GM19438 (cell line): ENCODE results near the gene SCART1.
A peak's percentile ranks its signal among the peaks of the same experiment; 100 is the strongest.
"Not testable (repeated sequence)": the region's sequence is repeated elsewhere in the genome, so short reads cannot be mapped to it uniquely, and the experiment has no call there.

ENCODE experiments used
- ATAC-seq: cut with Tn5 transposase; IDR thresholded peaks from one replicate; pipeline ENCODE4 v1.9.1; 2021; ENCODE audit warnings: low read depth; ENCODE audit not compliant: unreplicated experiment

SCART1 gene

DNA sequence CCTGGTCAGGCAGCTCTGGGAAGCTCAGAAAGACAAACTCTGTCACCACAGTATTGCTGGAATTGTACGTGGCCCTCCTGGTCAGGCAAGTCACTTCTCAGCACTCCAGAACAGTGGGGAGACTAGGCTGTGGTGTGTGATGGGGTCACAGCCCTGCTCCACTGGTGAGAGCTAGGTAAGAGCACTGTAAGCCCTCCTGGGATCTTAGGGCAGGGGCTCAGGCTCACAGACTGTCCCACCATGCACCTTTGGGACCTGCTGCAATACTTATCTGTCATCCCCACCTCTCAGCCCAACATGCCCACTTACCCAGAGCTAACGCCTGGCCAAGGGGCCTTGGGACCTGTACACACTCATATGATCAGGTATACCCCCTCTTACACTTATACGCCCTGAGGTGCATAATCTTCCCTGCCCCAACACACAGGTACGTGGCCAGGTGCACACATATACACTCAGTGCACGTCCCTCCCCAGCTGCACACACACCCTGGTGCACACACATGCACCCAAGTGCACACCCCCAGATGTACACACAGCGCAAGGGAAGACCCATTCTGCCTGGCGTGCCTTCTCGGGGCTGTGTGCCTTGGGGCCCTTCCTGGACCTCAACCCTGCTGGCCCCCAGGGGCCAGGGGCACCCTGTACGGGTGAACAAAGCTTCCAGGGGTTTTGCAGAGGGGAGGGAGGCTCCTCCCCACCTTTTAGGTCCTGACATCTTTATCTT lies 21.7 kb upstream of the SCART1 start:
- ATAC-seq = not testable (repeated sequence)

DNA sequence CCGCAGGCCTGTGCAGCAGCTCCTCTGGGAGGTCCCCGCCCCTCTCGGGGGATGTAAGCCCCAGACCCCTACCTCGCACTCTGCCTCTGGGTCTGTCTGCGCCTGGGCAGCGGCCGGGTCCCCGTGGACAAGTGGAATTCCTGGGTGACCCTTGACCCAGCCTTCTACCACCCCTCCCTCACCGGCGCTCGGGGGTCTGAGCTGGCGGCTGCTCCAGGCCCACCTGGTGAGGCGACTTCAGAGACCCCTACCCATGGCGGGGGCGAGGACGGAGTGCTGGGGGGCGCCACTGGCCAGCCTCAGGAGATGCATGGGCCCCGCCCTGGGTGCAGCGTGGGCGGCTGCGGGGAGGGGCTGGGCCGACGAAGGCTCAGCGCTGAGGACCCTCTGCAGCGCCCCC lies 21.0 kb upstream of the SCART1 start:
- not testable (repeated sequence) for ATAC-seq

DNA sequence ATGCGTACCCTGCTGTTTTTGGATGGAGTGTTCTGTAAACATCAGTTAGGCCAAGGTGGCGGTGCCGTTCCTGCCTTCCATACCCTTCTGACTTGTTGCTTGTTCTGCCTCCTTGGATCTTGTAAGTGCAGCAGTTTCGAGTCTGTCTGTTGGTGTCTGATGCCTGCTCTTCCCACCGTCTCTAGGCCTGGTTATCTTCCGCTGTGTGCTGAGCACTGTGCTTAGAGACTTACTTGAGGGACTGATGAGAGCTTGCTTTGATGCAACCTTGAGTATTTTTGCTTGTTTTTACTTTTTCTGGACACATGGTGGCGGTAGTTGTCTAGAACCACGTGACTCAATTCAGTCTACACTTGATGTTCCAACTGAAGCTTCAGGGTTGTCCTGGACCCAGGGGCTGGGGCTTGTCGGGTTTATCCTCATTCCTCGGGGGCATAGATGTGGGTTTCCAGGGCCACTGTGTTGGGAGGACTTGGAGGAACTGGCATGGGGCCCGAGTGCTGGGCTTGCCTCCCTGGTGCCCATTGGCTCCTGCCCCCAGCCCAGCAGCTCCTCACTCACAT lies 15.0 kb upstream of the SCART1 start:
- peak; percentile 63 for ATAC-seq

DNA sequence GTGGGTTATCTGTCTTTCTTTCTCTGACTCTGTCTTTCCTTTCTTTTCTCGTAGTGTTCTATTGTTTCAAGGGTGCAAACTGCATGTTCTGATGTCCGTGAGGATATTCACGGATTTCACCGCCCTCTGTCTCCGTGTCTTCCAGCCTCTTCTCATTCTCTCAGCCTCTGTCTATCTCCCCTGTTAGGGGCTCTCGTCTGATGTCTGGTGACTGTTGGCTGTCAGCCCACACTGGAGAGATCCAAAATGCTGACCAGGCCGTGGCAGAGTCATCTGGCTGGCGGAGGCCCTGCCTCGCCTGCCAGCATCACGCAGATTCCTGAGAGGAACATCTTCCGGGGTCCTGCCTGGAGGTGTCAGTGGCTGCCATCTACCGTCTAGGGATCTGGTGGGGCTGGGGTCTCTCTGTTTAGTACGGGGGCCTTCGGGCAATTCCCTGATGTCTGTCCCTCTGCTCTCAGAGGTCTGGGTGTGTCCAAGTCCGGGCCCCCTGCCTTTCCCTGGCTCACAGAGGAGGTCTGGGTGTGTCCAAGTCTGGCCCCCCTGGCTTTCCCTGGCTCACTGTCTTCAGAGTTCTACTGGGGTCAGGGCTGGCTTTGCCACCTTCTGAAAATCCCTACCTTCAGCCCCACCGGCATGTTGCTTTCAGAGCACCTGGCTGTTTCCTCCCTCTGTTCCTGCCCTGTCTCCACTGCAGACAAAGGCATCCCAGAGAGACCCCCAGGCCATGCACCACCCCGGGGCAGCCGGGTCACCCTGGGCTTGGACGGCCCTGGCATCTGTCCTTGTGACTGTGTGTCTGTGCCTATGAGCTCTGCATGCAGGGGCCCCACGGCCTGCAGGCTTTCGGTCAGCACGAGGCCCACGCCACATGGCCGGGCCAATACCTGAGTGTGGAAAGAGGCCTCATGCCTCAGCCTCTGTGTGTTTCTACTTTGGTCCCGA lies 14.0 kb upstream of the SCART1 start:
- no peak for ATAC-seq

DNA sequence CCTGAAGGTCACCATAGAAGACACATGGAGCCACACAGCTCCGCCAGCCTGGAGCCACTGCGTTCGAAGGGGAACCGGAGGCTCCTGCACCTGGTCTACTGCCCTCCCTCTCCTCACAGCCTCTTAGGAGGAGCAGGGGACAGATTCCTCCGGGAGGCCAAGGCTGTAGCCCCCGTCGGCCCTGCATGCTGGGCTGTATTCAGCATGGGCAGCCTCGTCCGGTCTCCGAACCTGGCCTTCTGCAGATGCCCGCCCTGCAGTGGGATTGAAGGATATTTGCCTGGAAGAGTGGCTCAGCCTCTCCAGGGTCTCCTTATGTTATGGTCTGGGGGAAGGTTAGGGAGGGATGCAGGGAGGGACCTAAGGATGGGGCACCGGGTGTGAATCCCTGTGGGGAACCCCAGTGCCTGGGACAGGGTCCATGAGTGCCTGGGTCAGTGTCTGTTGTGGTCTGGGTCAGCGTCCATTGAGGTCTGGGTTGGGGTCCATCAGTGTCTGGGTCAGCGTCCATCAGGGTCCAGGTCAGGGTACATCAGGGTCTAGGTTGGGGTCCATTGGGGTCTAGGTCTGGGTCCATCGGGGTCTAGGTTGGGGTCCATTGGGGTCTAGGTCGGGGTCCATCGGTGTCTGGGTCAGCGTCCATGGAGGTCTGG lies 13.0 kb upstream of the SCART1 start:
- ATAC-seq = no peak

DNA sequence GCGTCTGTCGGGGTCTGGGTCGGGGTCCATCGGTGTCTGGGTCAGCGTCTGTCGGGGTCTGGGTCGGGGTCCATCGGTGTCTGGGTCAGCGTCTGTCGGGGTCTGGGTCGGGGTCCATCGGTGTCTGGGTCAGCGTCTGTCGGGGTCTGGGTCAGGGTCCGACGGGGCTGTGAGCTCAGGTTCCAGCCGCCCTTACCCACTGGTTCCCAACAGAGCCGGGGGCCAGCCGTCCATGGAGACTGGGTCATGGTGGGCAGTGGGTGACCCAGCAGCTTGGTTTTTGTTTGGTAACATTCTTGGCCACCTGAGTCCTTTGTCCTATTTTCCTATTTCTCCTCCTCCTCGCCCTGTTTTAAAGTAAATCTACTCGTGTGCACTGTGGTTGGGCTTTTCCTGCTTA lies 12.4 kb upstream of the SCART1 start:
- ATAC-seq = not testable (repeated sequence)

DNA sequence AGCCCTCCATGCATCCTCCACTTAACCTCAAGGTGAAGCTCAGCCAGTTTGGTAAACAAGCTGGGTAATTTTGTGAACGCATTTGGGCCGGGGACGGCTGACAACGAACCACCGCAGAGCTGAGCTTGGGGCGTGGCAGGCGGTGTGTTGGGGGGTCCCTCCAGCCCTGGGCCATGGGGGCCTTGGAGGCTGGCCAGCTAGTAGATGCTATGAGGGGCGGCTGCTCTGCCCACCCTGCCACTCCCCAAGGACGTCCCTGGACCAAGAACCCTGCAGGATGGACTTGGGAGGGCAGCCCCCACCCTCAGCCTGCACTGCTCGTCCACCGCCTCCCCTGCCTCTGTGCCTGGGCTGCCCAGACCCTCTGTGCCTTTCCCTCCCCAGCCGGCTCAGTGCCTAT lies 12.0 kb upstream of the SCART1 start:
- ATAC-seq = no peak

DNA sequence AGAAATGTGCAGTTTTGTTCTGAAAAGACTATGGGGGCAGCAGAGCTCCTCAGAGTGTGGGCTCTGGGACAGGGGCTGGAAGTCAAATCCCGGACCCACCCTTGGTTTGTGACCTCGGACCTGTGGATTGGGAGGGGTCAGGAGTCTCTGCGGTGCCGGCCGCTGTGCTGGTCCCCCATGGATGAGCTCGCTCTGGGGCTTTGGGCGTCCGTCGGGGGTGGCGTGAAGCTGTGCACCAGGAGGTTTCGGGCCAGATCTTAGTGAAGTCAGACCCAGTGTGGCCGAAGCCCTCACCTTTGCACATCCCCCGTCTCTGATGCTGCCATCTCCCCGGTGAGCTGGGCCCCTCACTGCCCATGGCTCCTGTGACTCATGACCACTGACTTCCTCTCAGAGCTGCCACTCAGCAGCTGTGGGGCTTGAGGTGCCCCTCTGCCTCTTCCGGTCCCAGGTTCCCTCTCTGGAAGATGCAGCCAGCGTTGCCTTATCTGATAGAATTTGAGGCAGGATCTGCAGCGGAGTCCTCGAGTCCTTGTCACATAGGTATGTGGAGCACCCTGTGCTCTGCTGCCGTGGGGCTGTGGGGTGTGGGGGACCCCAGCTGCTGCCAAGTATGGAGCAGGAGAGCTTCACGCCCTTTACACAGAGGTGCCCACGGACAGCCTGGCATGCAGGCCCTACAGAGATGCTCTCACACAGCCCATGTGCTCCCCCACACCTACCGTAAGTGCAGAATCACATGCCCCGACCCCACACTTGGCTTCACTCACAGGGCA lies 11.4 kb upstream of the SCART1 start:
- ATAC-seq = no peak

DNA sequence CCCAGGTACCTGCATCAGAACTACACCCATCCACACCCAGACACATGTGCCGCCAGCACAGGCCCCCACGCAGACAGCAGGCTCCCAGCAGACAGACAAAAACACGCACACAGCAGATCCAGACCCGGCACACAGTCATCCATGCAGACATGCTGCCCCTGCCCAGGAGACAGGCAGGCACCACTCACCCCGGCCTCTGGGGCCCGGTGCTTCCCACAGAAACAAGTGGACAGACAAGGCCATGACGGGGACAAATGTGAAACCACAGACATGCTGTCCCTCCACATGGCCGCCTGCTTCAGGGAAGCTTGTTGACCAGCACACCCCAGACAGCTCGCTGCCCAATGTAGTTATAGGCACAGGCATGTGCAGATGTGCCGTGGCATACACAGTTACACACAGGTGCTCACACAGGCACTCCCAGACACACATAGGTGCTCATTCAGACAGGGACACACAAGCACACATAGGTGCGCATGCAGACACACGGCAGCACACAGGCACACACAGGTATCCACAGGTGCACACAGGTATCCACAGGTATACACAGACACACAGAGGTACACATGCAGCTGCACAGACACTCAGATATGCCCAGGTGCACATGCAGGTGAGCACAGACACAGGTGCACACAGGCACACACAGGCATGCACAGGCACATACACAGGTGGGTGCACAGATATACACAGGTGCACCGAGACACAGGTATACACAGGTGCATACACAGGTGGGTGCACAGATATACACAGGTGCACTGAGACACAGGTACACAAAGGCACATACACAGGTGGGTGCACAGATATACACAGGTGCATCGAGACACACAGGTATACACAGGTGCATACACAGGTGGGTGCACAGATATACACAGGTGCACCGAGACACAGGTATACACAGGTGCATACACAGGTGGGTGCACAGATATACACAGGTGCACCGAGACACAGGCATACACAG lies 10.5 kb upstream of the SCART1 start:
- no peak for ATAC-seq

DNA sequence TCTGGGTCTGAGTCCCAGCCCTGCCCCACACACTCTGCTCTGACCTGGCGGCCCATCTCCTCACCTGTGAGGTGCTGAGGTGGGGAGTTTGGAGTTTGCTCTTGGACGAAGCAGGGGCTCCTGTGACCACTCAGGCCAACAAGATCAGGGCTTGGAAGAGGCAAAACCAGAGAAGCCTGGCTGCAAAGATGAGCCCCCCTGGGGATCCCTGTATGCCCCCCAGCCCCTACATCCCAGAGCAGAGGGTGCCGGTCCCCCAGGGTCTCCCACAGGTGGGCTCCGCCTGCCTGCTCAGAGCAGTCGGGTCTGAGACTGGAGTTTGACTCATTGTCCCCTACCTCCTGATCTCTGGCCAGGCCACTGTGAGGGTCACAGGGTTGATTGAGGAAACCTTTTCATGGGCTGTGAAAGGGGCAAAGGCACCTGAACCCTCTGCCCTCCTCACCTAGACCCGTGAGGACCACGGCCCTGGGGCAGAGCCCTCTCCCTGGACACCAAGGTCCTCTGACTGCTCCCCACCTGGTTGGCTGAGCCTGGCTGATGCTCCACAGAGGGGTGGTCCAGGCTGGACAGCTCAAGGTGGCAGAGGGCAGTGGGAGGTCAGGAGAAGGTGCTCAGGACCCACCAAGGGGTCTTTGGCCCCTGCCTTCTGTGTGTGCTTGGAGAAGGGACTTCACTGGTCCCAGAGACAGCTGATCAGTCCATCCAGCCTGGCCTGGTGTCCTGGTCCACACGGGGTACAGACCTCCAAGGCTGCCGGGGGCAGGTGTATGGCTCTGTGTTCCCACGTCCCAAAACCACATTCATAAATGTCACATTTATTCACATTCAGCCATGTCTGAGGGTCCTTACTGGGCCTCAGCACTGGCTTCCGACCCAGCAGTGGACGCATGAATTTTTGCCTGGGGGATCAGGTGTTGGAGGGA lies 9.1 kb upstream of the SCART1 start:
- ATAC-seq = no peak

DNA sequence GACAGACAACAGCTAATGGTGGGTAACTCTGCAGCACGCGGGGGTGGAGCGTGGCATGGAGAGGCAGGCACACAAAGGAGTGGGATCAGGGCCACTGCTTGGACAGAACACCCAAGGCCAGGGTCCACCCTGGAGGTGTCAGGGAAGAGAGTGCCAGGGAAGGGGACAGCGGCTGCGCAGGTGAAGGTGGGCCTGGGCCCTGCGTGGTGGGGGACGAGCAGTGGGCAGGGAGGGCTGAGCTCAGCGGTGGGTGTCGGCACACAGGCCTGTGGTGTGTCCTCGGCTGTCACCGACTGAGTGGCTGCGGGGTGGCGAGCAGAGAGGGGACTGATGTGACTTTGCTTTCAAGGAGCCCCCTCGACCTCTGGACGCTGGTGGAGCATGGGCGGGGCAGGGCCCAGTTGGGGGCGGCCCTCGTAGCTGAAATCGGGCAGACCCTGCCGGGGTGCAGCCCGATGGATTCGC lies 8.4 kb upstream of the SCART1 start:
- no peak for ATAC-seq

DNA sequence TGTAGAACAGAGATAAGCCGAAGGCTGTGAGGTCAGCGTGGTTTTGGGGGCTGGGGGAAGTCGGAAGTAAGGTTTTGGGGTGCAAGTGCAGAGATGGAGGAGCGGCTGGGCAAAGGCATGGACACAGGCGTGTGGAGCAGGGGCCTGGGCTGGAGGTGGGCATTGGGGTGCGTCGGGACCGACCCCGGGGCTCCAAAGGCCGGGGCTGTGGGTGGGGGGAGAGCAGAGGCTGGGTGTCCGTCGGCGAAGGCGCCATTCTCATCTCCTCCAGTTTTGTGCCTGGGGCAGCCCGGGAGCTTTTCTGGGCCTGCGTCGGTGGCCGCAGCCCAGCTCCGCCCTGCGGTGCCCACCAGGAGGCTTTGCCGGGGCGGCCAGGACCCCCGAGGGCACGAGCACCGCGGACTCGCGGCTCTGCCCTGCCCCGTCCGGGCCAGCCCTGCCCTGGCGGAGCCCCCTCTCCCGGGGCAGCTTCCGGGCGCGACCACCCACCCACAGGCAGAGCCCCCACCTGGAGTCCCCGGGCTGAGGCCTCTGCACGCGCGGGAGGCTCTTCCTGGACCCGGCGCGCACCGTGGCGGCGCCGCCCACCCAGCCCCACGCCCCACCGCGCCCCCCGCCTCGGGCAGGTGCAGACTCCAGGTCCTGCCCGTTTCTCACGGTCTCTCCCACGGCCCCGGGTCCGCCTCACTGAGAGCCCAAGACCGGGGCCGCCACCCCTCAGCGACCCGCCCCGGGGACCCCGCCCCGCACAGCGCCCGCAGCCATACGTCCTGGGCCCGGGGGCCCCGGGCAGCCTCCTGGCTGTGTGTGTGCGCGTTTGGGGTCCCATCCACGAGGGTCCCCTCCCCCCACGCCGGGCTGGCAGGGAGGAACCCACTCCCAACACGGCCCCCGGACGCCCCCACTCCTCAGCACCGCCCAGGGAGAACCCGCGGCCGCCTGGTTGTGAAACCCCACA lies 7.7 kb upstream of the SCART1 start:
- no peak for ATAC-seq

DNA sequence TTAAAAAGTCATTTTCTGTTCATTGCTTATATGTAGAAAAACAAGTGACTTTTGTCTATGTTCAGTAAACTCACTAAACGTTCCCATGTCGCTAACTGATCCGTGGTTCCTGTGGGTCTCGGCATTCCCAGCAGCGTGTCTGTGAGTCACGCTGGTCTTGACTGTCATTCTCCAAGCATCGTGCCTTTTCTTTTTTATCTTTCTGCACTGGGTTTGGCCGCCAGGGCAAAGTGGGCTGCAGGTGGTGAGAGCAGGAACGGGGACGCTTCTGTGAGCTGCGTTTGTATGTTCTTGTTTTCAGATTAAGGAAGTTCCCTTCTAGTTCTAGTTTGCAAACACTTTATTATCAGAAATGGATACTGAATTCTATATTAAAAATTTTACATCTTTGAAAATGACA lies 6.8 kb upstream of the SCART1 start:
- no peak for ATAC-seq

DNA sequence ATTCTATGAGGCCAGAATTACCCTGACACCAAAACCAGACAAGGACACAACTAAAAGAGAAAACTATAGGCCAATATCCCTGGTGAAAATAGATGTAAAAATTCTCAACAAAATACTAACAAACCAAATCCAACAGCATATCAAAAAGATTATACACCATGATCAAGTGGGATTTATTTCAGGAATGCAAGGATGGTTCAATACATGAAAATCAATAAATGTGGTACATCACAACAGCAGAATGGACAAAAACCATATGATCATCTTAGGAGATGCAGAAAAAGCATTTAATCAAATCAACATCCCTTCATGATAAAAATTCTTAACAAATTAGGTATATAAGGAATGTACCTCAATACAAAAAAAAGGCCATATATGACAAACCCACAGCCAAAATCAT lies 5.6 kb upstream of the SCART1 start:
- ATAC-seq = no peak

DNA sequence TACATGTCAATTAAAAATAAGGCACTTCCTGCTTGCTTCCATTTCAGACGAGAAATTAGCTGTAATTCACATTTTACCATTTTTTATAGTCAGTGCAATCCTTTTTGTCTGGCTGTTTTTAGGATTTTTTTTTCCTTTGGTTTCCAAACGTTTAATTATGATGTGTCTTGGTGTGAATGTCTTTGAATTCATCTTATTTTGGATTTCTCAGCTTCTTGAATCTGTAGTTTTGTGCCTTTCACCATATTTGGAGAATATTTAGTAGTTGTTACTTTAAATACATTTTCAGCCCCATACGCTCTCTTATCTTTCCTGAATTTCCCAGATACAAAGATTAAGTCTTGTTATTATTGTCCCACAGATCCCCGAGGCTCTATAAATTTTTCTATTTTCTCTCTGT lies 2.4 kb upstream of the SCART1 start:
- no peak for ATAC-seq

DNA sequence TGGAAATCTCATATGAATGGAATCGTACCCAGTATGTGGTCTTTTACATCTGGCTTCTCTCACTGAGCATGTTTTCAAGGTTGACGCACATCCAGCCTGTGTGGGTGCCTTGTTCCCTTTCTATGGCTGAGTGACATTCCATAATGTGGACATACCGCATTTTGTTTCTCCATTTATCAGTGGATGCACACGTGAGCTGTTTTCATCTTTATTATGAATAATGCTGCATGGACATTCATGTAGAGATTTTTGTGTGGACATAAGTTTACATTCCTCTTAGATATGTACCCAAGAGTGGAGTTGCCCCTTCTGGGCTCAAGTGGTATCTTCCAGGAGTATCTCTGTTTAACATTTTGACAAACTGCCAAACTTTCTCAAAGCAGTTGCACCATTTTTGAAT lies 1.3 kb upstream of the SCART1 start:
- ATAC-seq = no peak
